HG03354 (cell line): ENCODE measurements around the gene CCDC93.
"Not testable (repeated sequence)": the region's sequence is repeated elsewhere in the genome, so short reads cannot be mapped to it uniquely, and the experiment has no call there.

Source experiments
- ATAC-seq: cut with Tn5 transposase; IDR thresholded peaks from one replicate; pipeline ENCODE4 v1.9.1; 2021; ENCODE audit warnings: mild to moderate bottlenecking; ENCODE audit not compliant: unreplicated experiment, poor library complexity, severe bottlenecking

CCDC93 gene

GRCh38 chr2:118047380-118047826 is 33.5 kb upstream of the CCDC93 start:
- ATAC-seq = no peak

- ATAC-seq = no peak
Observed at GRCh38 chr2:118046634-118047210, 32.9 kb upstream of the CCDC93 start.

- no peak for ATAC-seq
Observed at GRCh38 chr2:118045286-118045685, 31.4 kb upstream of the CCDC93 start.

- no peak for ATAC-seq
Observed at GRCh38 chr2:118044854-118045253, 31.0 kb upstream of the CCDC93 start.

- no peak for ATAC-seq
Observed at GRCh38 chr2:118044103-118044716, 30.3 kb upstream of the CCDC93 start.

GRCh38 chr2:118040891-118041290 is 27.0 kb upstream of the CCDC93 start:
- ATAC-seq = no peak

- ATAC-seq = peak; percentile 98
Observed at GRCh38 chr2:118032169-118033013, 18.5 kb upstream of the CCDC93 start.

GRCh38 chr2:118031566-118031965 is 17.7 kb upstream of the CCDC93 start:
- ATAC-seq = no peak

- ATAC-seq = no peak
Observed at GRCh38 chr2:118029025-118029424, 15.2 kb upstream of the CCDC93 start.

GRCh38 chr2:118021356-118021755 is 7.5 kb upstream of the CCDC93 start:
- ATAC-seq = no peak

GRCh38 chr2:118019821-118020220 is 6.0 kb upstream of the CCDC93 start:
- no peak for ATAC-seq

- ATAC-seq = no peak
Observed at GRCh38 chr2:118016911-118017310, 3.0 kb upstream of the CCDC93 start.

GRCh38 chr2:118015761-118016160 is 1.9 kb upstream of the CCDC93 start:
- not testable (repeated sequence) for ATAC-seq

- no peak for ATAC-seq
Observed at GRCh38 chr2:118014492-118014824, 588 bp upstream of the CCDC93 start.

GRCh38 chr2:118013221-118013723 is 598 bp downstream of the CCDC93 start:
- ATAC-seq = peak; percentile 39

GRCh38 chr2:118012778-118013177 is 1.1 kb downstream of the CCDC93 start:
- no peak for ATAC-seq

GRCh38 chr2:118010473-118010872 is 3.4 kb downstream of the CCDC93 start:
- no peak for ATAC-seq

GRCh38 chr2:118006861-118007260 is 7.0 kb downstream of the CCDC93 start:
- no peak for ATAC-seq

GRCh38 chr2:118006326-118006725 is 7.5 kb downstream of the CCDC93 start:
- ATAC-seq = no peak

- ATAC-seq = peak; percentile 100
Observed at GRCh38 chr2:118003396-118003824, 10.5 kb downstream of the CCDC93 start.

GRCh38 chr2:118000041-118000440 is 13.8 kb downstream of the CCDC93 start:
- ATAC-seq = no peak
